Neutrophil (primary cell): ENCODE results near the gene KCTD4.
"Not testable (repeated sequence)": the region's sequence is repeated elsewhere in the genome, so short reads cannot be mapped to it uniquely, and the experiment has no call there.

ENCODE experiments used
- H3K27ac ChIP-seq: fragments of 200-600 bp; sonication (generic); 2 replicates; pipeline ENCODE4 v1.5.1; 2016; ENCODE audit warnings: mild to moderate bottlenecking, moderate library complexity
- H3K27me3 ChIP-seq: fragments of 200-600 bp; sonication (generic); 2 replicates; pipeline ENCODE4 v1.6.0; 2016; ENCODE audit warnings: mild to moderate bottlenecking
- H3K36me3 ChIP-seq: fragments of 200-600 bp; sonication (generic); 2 replicates; pipeline ENCODE4 v1.5.1; 2017
- H3K4me1 ChIP-seq, 2 experiments: fragments of 200-600 bp in 1 of 2; sonication (generic) in 1 of 2; 1 replicate in 1 of 2; 2 replicates in 1 of 2; pipeline versions ENCODE4 v1.5.1 to v1.6.1; 2013 to 2016; ENCODE audit warnings: low read depth in 1 of 2, low read length in 1 of 2, mild to moderate bottlenecking in 1 of 2, moderate library complexity in 1 of 2; ENCODE audit not compliant: control insufficient read depth in 1 of 2, insufficient read depth in 1 of 2
- H3K4me3 ChIP-seq, 2 experiments: fragments of 200-600 bp in 1 of 2; sonication (generic) in 1 of 2; 1 replicate in 1 of 2; 2 replicates in 1 of 2; pipeline ENCODE4 v1.5.1; 2013 to 2016; ENCODE audit warnings: low read depth in 1 of 2, low read length in 1 of 2, mild to moderate bottlenecking in 1 of 2, moderate library complexity in 1 of 2
- H3K9me3 ChIP-seq: fragments of 200-600 bp; sonication (generic); 2 replicates; pipeline ENCODE4 v1.5.1; 2016
- TF ChIP-seq, protein P1 (sequence below): fragments of 200-600 bp; sonication (generic); IDR thresholded peaks from 2 replicates; pipeline ENCODE4 v1.5.1; 2016; ENCODE audit warnings: antibody characterized with exemption

Gene KCTD4

DNA sequence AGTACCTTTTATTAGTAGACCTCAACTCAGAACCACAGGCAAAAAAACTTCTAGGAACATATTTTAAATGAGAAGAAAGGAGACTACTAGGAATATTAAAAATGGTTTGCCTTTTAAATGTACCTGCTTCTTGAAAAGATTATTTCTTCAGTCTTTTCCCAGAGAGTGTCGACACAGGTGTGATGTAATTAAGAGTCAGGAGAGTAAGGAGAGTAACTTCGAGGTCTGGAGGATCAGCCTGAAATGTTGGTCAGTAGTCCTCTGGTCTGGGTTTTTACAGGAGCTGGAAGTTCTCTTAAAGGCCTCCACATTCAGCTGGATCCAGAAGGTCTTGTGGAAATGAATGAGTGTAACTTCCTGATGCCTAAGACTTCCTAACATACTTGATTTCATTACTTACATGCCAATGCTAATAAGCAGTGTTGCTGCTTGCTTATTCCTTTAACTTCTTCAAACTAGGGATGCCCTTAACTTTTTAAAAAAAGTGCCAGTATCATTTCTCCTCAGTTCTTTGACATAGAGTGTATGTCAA, at the start of gene KCTD4:
Gene KCTD4 (minus strand): TSS at position 345 of the 532 bp plus-strand sequence. CDS start 6,478 bp downstream, outside the sequence.
- no peaks in the 10 kb centered on the region for H3K9me3 ChIP-seq
- H3K27me3 ChIP-seq: no peaks in the 10 kb centered on the region
- H3K4me3 ChIP-seq: no peak within 1 kb of the TSS
- H3K36me3 ChIP-seq: no peaks in the 10 kb centered on the region
- peaks cover 14 to 18% of the 10 kb centered on the region in 2 experiments for H3K4me1 ChIP-seq
- H3K27ac ChIP-seq: no peak within 1 kb of the TSS
- TF ChIP-seq, protein P1, sequence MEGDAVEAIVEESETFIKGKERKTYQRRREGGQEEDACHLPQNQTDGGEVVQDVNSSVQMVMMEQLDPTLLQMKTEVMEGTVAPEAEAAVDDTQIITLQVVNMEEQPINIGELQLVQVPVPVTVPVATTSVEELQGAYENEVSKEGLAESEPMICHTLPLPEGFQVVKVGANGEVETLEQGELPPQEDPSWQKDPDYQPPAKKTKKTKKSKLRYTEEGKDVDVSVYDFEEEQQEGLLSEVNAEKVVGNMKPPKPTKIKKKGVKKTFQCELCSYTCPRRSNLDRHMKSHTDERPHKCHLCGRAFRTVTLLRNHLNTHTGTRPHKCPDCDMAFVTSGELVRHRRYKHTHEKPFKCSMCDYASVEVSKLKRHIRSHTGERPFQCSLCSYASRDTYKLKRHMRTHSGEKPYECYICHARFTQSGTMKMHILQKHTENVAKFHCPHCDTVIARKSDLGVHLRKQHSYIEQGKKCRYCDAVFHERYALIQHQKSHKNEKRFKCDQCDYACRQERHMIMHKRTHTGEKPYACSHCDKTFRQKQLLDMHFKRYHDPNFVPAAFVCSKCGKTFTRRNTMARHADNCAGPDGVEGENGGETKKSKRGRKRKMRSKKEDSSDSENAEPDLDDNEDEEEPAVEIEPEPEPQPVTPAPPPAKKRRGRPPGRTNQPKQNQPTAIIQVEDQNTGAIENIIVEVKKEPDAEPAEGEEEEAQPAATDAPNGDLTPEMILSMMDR: no peak

DNA sequence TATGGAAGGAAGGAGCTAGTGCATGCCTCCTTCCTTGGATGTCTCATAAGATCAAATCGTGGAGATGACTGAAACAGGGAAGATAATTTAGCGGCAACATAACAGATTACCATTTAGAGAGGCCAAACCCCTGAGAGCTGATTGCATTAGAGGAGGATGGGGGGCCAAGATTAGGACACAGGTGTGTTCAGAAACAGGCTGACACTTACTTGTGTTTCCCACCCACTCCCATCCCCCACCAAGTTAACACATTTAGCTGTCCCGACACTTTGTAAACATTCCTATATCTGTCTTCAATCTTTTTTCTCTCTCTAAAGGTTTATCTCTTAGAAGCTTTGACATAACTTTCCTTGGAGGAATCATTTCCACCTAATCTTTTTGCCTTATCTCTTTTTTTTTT, 48.8 kb upstream of the KCTD4 start:
- TF ChIP-seq, protein P1: no peak
- no peaks in the 10 kb centered on the region for H3K27me3 ChIP-seq
- peaks cover 27% of the 10 kb centered on the region for H3K36me3 ChIP-seq
- H3K4me3 ChIP-seq: no peak overlapping the region
- H3K4me1 ChIP-seq: no peaks in the 10 kb centered on the region
- H3K9me3 ChIP-seq: no peaks in the 10 kb centered on the region
- no peak overlapping the region for H3K27ac ChIP-seq

DNA sequence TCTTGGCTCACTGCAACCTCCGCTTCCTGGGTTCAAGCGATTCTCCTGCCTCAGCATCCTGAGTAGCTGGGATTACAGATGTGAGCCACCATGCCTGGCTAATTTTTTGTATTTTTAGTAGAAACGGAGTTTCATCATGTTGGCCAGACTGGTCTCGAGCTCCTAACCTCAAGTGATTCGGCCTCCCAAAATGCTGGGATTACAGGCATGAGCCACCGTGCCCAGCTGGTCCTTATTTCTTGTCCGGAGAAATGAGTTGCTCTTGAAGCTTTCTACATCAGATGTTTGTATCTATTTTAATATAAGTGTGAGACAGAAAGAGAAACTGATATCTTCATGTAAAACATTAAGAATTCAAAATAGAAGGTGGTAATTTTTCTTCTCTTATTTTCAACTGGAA, 43.9 kb upstream of the KCTD4 start:
- not testable (repeated sequence) for H3K4me1 ChIP-seq, H3K27ac ChIP-seq, H3K36me3 ChIP-seq, H3K9me3 ChIP-seq, H3K4me3 ChIP-seq, H3K27me3 ChIP-seq

DNA sequence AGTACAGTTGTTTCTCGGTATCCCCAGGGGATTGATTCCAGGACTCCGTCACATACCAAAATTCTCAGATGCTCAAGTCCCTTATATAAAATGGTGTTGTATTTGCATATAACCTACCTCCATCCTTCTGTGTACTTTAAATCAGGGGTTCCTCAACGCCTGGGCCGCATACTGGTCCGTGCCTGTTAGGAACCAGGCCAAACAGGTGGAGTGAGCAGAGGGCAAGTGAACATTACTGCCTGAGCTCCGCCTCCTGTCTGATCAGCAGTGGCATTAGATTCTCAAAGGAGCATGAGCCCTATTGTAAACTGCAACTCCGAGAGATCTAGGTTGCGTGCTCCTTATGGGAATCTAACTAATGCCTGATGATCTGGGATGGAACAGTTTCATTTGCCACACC, 42.2 kb upstream of the KCTD4 start:
- Histone ChIP-seq H3K36me3 (no peaks in the 10 kb centered on the region), H3K4me1 (no peaks in the 10 kb centered on the region), H3K27me3 (no peaks in the 10 kb centered on the region), H3K4me3 (no peak overlapping the region), H3K9me3 (no peaks in the 10 kb centered on the region), H3K27ac (no peak overlapping the region)
- TF ChIP-seq, protein P1: no peak

DNA sequence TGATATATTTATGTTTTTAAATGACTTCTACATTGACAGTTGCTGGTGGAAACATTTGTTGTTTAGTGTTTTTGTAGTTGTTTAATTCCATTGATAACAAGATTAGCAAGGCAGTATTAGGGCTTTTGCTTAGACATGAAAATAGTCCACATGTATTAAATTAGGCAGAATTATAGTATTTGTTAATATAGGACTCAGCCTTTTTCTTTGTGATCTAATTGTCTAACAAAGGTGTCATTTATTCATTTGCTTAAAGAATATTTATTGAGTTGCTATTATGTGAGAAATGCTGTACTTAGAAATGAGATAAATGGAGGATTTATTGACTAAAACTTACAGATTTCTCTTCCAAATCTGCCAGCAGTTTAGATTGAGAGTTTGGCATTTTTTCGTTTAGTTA, 41.7 kb upstream of the KCTD4 start:
- Histone ChIP-seq H3K4me3 (no peak overlapping the region), H3K27me3 (no peaks in the 10 kb centered on the region), H3K9me3 (no peaks in the 10 kb centered on the region), H3K36me3 (no peaks in the 10 kb centered on the region), H3K4me1 (no peaks in the 10 kb centered on the region), H3K27ac (no peak overlapping the region)
- TF ChIP-seq, protein P1: no peak

DNA sequence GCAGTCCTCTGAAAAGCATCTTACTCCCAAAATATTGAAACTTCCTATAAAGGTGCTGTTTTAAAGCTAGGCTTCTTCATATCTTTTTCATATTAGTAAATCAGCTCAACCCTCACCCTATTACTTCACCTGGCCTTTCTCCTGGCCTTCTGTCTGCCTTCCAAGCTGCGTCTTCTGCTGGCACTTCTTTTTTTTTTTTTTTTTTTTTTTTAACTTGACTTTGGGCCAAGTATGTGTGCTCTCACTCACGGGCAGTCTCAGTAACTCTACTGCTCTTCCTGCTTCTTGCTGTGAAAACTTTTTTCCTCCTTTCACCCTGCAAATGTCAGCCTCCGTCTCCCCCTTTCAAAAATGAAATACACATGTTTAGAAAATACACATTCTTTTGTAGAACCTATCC, 41.2 kb upstream of the KCTD4 start:
- H3K27me3 ChIP-seq: no peaks in the 10 kb centered on the region
- H3K9me3 ChIP-seq: no peaks in the 10 kb centered on the region
- H3K36me3 ChIP-seq: no peaks in the 10 kb centered on the region
- TF ChIP-seq, protein P1: no peak
- H3K27ac ChIP-seq: no peak overlapping the region
- H3K4me1 ChIP-seq: no peaks in the 10 kb centered on the region
- no peak overlapping the region for H3K4me3 ChIP-seq
